Effector memory CD4-positive, alpha-beta T cell (primary cell): ENCODE data around the gene VAMP3.
A peak's percentile ranks its signal among the peaks of the same experiment; 100 is the strongest.

Source experiments
- DNase-seq, 3 donors: peaks; one replicate each; pipeline ENCODE4 v3.0.0-alpha.2; 2020
- H3K27ac ChIP-seq: 2 replicates; pipeline ENCODE4 v1.7.0; 2013; ENCODE audit warnings: mild to moderate bottlenecking, low read length, moderate library complexity; ENCODE audit not compliant: insufficient read depth, poor library complexity, severe bottlenecking
- H3K27me3 ChIP-seq: replicated peaks from 2 replicates; pipeline ENCODE4 v1.7.0; 2013; ENCODE audit warnings: mild to moderate bottlenecking, low read length; ENCODE audit not compliant: insufficient read depth, control insufficient read depth, poor library complexity, severe bottlenecking
- H3K36me3 ChIP-seq: 2 replicates; pipeline ENCODE4 v1.7.0; 2013; ENCODE audit warnings: mild to moderate bottlenecking, low read length, moderate library complexity; ENCODE audit not compliant: control insufficient read depth, insufficient read depth
- H3K4me1 ChIP-seq: 2 replicates; pipeline ENCODE4 v1.7.0; 2013; ENCODE audit warnings: low read length, mild to moderate bottlenecking; ENCODE audit not compliant: control insufficient read depth, insufficient read depth, poor library complexity, severe bottlenecking
- H3K4me3 ChIP-seq: 2 replicates; pipeline ENCODE4 v1.7.0; 2013; ENCODE audit warnings: low read length, low read depth, mild to moderate bottlenecking; ENCODE audit not compliant: insufficient read depth, poor library complexity, severe bottlenecking
- H3K9me3 ChIP-seq: 2 replicates; pipeline ENCODE4 v1.7.0; 2013; ENCODE audit warnings: mild to moderate bottlenecking, low read length, moderate library complexity; ENCODE audit not compliant: control insufficient read depth

VAMP3 gene

DNA sequence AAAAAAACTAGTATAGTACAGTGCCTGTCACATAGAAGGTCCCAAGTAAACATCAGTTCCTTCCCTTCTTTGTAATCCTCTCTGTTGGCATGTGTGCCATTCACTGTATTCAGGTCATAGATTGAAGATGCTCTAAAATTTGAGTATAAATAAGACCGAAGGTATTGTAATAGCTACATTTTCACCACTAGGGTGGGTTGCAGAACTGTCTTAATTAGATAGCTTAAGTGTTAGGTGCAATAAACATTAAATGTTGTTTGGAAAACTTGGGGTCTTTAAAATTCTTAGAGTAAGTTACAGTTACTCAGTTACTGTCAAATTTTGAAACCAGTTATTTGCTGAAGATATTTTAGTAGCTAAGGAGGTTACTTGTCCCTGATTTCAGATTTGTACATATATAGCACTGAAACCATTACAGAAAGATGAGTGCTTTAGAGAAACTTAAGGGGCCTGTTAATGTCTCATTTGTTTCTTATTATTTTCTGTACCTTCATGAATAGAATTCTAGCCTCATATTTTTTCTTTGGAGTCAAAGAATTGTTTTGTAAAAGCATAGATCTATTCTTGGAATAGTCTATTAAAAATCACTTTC, 37.3 kb downstream of the VAMP3 start:
- H3K27ac ChIP-seq, result no peak overlapping the region
- H3K36me3 ChIP-seq, result peaks cover 41% of the 10 kb centered on the region
- no peak overlapping the region for H3K4me3 ChIP-seq
- DNase-seq, result no peak
- no peaks in the 10 kb centered on the region for H3K27me3 ChIP-seq
- H3K4me1 ChIP-seq, result no peaks in the 10 kb centered on the region
- no peaks in the 10 kb centered on the region for H3K9me3 ChIP-seq

DNA sequence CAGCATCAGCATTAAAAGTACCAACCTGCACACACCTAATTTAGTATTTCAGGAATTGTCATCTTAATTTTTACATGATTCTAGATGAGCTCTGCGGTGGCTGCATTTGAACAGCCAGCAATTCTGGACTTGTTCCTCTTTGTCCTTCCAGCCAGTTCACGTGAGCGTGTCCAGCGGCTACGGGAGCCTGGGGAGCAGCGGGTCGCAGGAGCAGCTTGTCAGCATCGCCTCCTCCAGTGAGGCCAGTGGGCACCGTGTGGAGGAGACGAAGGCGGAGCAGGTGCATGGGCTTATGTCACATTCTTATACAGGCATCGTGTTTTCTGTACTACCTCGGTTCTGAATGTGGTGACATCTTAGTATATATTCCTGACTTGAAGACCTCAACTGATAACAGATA, 38.6 kb downstream of the VAMP3 start:
- Histone ChIP-seq H3K9me3 (peaks cover 6% of the 10 kb centered on the region), H3K4me1 (no peaks in the 10 kb centered on the region), H3K4me3 (no peak overlapping the region), H3K27me3 (no peaks in the 10 kb centered on the region), H3K36me3 (peaks cover 36% of the 10 kb centered on the region), H3K27ac (no peak overlapping the region)
- no peak for DNase-seq

DNA sequence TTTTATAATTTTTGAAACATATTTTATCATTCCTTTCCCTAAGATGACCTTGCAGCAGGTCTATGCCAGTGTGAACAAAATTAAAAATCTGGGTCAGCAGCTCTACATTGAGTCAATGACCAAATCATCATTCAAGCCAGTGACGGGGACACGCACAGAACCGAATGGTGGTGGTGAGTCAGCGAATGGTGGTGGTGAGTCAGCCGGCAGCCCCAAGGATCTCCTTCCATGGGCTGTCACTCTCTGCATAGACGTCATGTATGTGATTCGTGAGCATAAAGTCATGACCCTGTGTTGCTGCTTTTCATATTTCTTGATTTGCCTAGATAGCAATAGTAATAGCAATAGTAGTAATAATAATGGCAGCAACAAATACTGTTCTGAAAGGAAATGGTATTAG, 39.3 kb downstream of the VAMP3 start:
- peaks cover 31% of the 10 kb centered on the region for H3K36me3 ChIP-seq
- peaks cover 2% of the 10 kb centered on the region for H3K4me1 ChIP-seq
- DNase-seq, result no peak
- peaks cover 6% of the 10 kb centered on the region for H3K9me3 ChIP-seq
- H3K27me3 ChIP-seq, result no peaks in the 10 kb centered on the region
- H3K4me3 ChIP-seq, result no peak overlapping the region
- H3K27ac ChIP-seq, result no peak overlapping the region

DNA sequence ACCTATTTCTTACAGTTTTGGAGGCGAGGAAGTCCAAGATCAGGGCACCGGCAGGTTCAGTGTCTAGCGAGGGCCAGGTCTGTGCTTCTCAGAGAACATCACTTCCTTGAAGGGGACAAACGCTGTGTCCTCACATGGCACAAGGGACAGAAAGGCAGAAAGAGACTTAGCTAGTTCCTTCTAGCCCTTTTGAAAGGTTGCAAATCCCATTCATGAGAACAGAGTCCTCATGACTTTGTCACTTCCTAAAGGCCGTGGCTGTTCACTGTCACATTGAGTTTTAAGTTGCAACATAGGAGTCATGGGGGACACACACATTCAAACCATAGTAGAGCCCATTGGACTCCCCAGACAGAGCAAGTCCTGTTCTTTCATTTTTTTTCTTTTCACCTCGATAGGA, 40.4 kb downstream of the VAMP3 start:
- no peak for DNase-seq
- Histone ChIP-seq H3K4me3 (no peak overlapping the region), H3K27me3 (no peaks in the 10 kb centered on the region), H3K4me1 (peaks cover 3% of the 10 kb centered on the region), H3K27ac (no peak overlapping the region), H3K36me3 (peaks cover 26% of the 10 kb centered on the region), H3K9me3 (peaks cover 6% of the 10 kb centered on the region)

DNA sequence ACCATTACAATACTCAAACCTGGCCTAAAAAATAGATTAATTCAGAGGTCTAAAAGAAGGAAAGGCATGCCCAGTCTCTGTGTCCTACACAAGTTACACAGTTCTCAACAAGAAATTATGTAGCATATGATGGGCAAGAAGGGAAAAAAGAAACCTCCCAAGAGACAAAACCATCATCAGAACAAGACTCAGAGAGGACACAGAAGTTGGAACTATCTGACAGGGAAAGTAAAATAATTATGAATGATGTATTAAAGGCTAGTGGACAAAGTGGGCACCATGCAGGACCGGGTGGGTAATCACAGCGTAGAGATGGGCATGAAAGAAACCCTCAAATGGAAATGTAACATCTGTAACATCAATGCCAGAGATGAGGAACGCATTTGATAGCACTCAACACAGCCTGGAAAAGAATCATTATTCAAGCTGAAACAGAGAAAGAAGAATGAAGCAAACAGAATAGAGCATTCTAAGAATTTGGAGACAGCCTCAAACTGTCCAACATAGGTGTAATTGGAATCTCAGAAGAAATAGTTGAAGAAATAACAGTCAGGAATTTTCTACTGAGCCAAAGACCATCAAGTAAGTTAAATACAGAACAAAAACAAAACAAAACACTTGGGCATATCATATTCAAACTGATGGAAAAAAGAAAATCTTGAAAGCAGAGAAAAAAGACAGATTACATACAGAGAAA, 42.7 kb downstream of the VAMP3 start:
- Histone ChIP-seq H3K4me3 (no peak overlapping the region), H3K4me1 (peaks cover 3% of the 10 kb centered on the region), H3K9me3 (peaks cover 6% of the 10 kb centered on the region), H3K27ac (no peak overlapping the region), H3K36me3 (peaks cover 21% of the 10 kb centered on the region), H3K27me3 (no peaks in the 10 kb centered on the region)
- no peak for DNase-seq

DNA sequence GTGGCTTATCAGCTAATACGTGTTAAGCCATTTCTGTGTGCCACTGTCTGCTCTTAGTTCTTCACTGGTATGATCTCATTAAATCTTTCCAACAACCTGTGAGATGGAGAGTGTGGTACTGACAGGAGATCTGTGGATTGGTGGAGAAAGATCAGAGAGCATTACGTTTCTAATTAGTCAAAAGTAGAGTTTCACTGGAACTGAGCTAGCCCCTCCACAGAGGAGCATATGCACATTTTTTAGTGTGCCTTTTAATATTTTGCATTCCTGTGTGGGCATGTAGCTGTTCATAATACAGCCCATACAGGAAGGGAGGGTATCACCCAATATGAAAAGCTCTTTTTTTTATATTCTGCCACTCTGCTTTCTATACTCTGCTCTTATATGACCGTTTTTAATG, 50.2 kb downstream of the VAMP3 start:
- Histone ChIP-seq H3K27me3 (no peaks in the 10 kb centered on the region), H3K27ac (no peak overlapping the region), H3K4me1 (no peaks in the 10 kb centered on the region), H3K36me3 (peaks cover 16% of the 10 kb centered on the region), H3K4me3 (no peak overlapping the region), H3K9me3 (no peaks in the 10 kb centered on the region)
- DNase-seq, result no peak

DNA sequence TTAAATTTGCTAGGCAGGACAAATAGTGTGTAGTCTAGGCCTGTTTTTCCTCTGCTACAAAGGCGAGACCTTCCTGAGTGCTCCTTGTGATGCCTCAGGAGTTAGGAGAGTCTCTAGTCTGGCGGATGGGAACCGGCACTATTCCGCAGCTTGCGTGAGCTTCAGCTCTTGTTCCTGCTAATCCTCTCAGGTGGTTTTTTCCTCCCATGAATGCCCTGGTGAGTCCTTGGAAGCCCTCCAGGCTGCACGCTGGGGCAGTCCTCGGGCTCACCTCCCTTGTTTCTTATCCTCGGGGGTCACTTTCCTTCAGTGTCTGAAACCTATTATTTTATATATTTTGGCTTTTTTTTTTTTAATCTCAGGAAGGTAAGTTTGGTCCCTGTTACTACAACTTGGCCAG, 53.6 kb downstream of the VAMP3 start:
- H3K36me3 ChIP-seq, result peaks cover 16% of the 10 kb centered on the region
- no peaks in the 10 kb centered on the region for H3K9me3 ChIP-seq
- no peak overlapping the region for H3K4me3 ChIP-seq
- H3K4me1 ChIP-seq, result no peaks in the 10 kb centered on the region
- H3K27ac ChIP-seq, result no peak overlapping the region
- no peak for DNase-seq
- no peaks in the 10 kb centered on the region for H3K27me3 ChIP-seq

DNA sequence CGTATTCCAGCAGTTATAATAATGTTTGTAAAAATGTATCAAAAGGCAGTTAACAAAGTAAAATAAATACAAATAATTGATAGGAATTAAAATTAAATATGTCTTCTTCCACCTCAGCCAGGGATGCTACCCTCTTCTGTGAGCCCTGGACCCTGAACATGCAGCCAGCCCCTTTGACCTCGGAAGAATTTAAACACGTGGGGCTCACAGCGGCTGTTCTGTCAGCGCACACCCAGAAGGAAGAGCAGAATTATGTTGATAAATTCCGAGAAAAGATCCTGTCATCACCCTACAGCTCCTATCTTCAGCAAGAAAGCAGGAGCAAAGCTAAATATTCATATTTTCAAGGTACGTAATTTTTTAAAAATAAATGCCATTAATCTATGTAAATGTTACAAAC, 55.3 kb downstream of the VAMP3 start:
- peaks cover 13% of the 10 kb centered on the region for H3K36me3 ChIP-seq
- DNase-seq, result no peak
- H3K4me3 ChIP-seq, result no peak overlapping the region
- no peaks in the 10 kb centered on the region for H3K4me1 ChIP-seq
- H3K27ac ChIP-seq, result no peak overlapping the region
- H3K27me3 ChIP-seq, result no peaks in the 10 kb centered on the region
- H3K9me3 ChIP-seq, result no peaks in the 10 kb centered on the region

DNA sequence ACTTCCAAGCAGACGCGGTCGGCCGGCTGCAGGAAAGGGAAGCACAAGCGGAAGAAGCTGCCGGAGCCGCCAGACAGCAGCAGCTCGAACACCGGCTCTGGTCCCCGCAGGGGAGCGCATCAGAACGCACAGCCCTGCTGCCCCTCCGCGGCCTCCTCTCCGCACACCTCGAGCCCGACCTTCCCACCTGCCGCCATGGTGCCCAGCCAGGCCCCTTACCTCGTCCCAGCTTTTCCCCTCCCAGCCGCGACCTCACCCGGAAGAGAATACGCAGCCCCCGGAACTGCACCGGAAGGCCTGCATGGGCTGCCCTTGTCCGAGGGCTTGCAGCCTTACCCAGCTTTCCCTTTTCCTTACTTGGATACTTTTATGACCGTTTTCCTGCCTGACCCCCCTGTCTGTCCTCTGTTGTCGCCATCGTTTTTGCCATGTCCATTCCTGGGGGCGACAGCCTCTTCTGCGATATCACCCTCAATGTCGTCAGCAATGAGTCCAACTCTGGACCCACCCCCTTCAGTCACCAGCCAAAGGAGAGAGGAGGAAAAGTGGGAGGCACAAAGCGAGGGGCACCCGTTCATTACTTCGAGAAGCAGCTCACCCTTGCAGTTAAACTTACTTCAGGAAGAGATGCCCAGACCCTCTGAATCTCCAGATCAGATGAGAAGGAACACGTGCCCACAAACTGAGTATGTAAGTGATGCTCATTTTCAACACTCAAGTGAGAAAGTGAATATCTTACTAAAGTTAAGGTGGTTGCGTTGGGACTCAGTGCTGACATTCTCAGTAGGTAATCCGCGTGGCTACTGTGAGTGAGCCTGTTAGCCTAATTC, 56.2 kb downstream of the VAMP3 start:
- Histone ChIP-seq H3K36me3 (peaks cover 13% of the 10 kb centered on the region), H3K27me3 (no peaks in the 10 kb centered on the region), H3K27ac (no peak overlapping the region), H3K4me3 (no peak overlapping the region), H3K9me3 (no peaks in the 10 kb centered on the region), H3K4me1 (no peaks in the 10 kb centered on the region)
- DNase-seq, result peak in 1 of 3 donors; percentile 21
